Endothelial cell of umbilical vein (primary cell): ENCODE data around the gene HSDL2. TPM values are rescaled to one million over a fixed set of nuclear protein-coding genes. Genes with fewer than 3 reads are reported as not detected.

Experiments used
- BruUV-seq: library from RNA; stranded (reverse); fragments of 400-500 nt; replicated peaks from 2 replicates; lab custom pipeline; 2021; lab: Mats Ljungman, UMichigan
- CTCF ChIA-PET: fragments of 300-600, 350-600 bp; sonication (Branson Sonifier 250); formaldehyde crosslinking; loops from one replicate; lab custom pipeline; 2021; ENCODE audit warnings: antibody characterized with exemption, inconsistent platforms; lab: Charles Lee
- POLR2A ChIA-PET: fragments of 300-600, 350-600 bp; sonication (Branson Sonifier 250); formaldehyde crosslinking; loops from one replicate; lab custom pipeline; 2021; ENCODE audit warnings: antibody characterized with exemption, inconsistent platforms; lab: Charles Lee
- DNase-seq: peaks from one replicate; pipeline ENCODE4 v3.0.0-alpha.2; 2011; ENCODE audit warnings: low read depth, low spot score
- FAIRE-seq: peaks from 2 replicates; lab custom pipeline; 2011; peaks lifted over from hg19 to GRCh38; lab: Jason Lieb, UNC
- H2AFZ ChIP-seq: 2 replicates; pipeline ENCODE4 v1.6.0; 2012; ENCODE audit warnings: low read depth, low read length, control low read depth, inconsistent platforms
- H3K27ac ChIP-seq: 2 replicates; pipeline ENCODE4 v1.5.1; 2011; ENCODE audit warnings: low read depth, mild to moderate bottlenecking, control low read depth, low read length, moderate library complexity; ENCODE audit not compliant: insufficient read depth
- H3K27me3 ChIP-seq, 2 experiments: 2 replicates each; pipeline versions ENCODE4 v1.6.0 to v1.6.1; 2011; ENCODE audit warnings: low read length in 2 of 2, mixed read lengths in 1 of 2; ENCODE audit not compliant: control insufficient read depth in 2 of 2, insufficient read depth in 2 of 2
- H3K36me3 ChIP-seq, 2 experiments: 2 replicates in 1 of 2; 3 replicates in 1 of 2; pipeline ENCODE4 v1.5.1; 2011; ENCODE audit warnings: low read length in 2 of 2, mild to moderate bottlenecking in 1 of 2, moderate library complexity in 1 of 2; ENCODE audit not compliant: control insufficient read depth in 2 of 2, insufficient read depth in 2 of 2; ENCODE audit errors: extremely low read depth in 1 of 2
- H3K4me1 ChIP-seq: 3 replicates; pipeline ENCODE4 v1.5.1; 2011; ENCODE audit warnings: mild to moderate bottlenecking, low read length; ENCODE audit not compliant: control insufficient read depth, insufficient read depth; ENCODE audit errors: extremely low read depth
- H3K4me2 ChIP-seq: 2 replicates; pipeline ENCODE4 v1.6.1; 2011; ENCODE audit warnings: low read length, control low read depth, mixed read lengths; ENCODE audit not compliant: insufficient read depth
- H3K4me3 ChIP-seq, 3 experiments: fragments of 200-600 bp in 1 of 3; sonication (generic), shearing (Covaris generic) in 1 of 3; replicated peaks in 1 of 3; 2 replicates each; pipeline ENCODE4 v1.5.1; 2011 to 2016; ENCODE audit warnings: control low read depth in 3 of 3, low read length in 3 of 3, mild to moderate bottlenecking in 2 of 3, inconsistent platforms in 1 of 3, low read depth in 1 of 3, moderate library complexity in 1 of 3; ENCODE audit not compliant: insufficient read depth in 1 of 3
- H3K79me2 ChIP-seq: 2 replicates; pipeline ENCODE4 v1.6.0; 2012; ENCODE audit warnings: low read length, inconsistent platforms; ENCODE audit not compliant: control insufficient read depth, insufficient read depth
- H3K9ac ChIP-seq: replicated peaks from 2 replicates; pipeline ENCODE3; 2011; ENCODE audit warnings: low read length, control low read depth; ENCODE audit not compliant: insufficient read depth; ENCODE audit errors: extremely low read depth
- H3K9me1 ChIP-seq: replicated peaks from 3 replicates; pipeline ENCODE4 v1.6.0; 2011; ENCODE audit warnings: mild to moderate bottlenecking, low read length; ENCODE audit not compliant: control insufficient read depth, insufficient read depth; ENCODE audit errors: extremely low read depth
- H3K9me3 ChIP-seq: replicated peaks from 2 replicates; pipeline ENCODE4 v1.5.1; 2012; ENCODE audit warnings: low read length, inconsistent platforms; ENCODE audit not compliant: control insufficient read depth, insufficient read depth
- H4K20me1 ChIP-seq: replicated peaks from 2 replicates; pipeline ENCODE3; 2011; ENCODE audit warnings: mild to moderate bottlenecking, low read length; ENCODE audit not compliant: control insufficient read depth, insufficient read depth; ENCODE audit errors: extremely low read depth
- EZH2 ChIP-seq: IDR thresholded peaks from 2 replicates; pipeline ENCODE4 v1.6.1; 2012; ENCODE audit warnings: borderline replicate concordance, low read depth, mild to moderate bottlenecking, moderate library complexity, low read length, inconsistent platforms; ENCODE audit not compliant: severe bottlenecking
- FOS ChIP-seq: IDR thresholded peaks from 2 replicates; pipeline ENCODE4 v1.6.1; 2011; ENCODE audit warnings: mild to moderate bottlenecking, low read length, moderate library complexity, borderline replicate concordance; ENCODE audit not compliant: insufficient read depth
- GATA2 ChIP-seq: IDR thresholded peaks from 2 replicates; pipeline ENCODE4 v1.7.0; 2011; ENCODE audit warnings: low read depth, mild to moderate bottlenecking, moderate library complexity, mixed read lengths, low read length; ENCODE audit not compliant: insufficient read length, insufficient read depth
- JUN ChIP-seq: IDR thresholded peaks from 2 replicates; pipeline ENCODE4 v1.6.1; 2011; ENCODE audit warnings: borderline replicate concordance, low read depth; ENCODE audit not compliant: insufficient read length, insufficient read depth
- MYC ChIP-seq: IDR thresholded peaks from one replicate; pipeline ENCODE4 v1.6.1; 2011; ENCODE audit warnings: mild to moderate bottlenecking, low read depth, low read length
- POLR2A ChIP-seq: IDR thresholded peaks from 2 replicates; pipeline ENCODE4 v1.6.1; 2012; ENCODE audit warnings: low read depth, mild to moderate bottlenecking, control low read depth, low read length
- POLR2AphosphoS5 ChIP-seq: IDR thresholded peaks from 2 replicates; pipeline ENCODE4 v1.6.1; 2012; ENCODE audit warnings: low read depth, mild to moderate bottlenecking, control low read depth, low read length, moderate library complexity; ENCODE audit not compliant: insufficient read depth
- dilution Hi-C: fragments of 300-500 bp; cut with MboI; formaldehyde crosslinking; loops from one replicate; pipeline ENCODE4 v1.15.0; 2019; ENCODE audit warnings: low sequenced_read_pairs; ENCODE audit not compliant: extremely low pct_ligation_motif_present
- intact Hi-C: fragments of 100-400 bp; cut with micrococcal nuclease; formaldehyde crosslinking; loops from one replicate; pipeline ENCODE4 v1.10.0; 2022
- polyA plus RNA-seq, 4 experiments: library from polyadenylated mRNA; depleted of rRNA in 3 of 4; stranded (reverse) in 3 of 4; unstranded in 1 of 4; fragments of >200 nt; gene quantifications; 2 replicates each; pipeline versions ENCODE4 v1.2.1 to v1.2.3, GENCODE V29; 2011 to 2012; ENCODE audit warnings: missing spikeins in 1 of 4
- total RNA-seq: library from RNA; stranded (reverse); gene quantifications from 2 replicates; pipeline ENCODE4 v1.2.3, GENCODE V29; 2021
- TF ChIP-seq, protein P1 (sequence below): IDR thresholded peaks from 2 replicates; pipeline ENCODE4 v1.6.1; 2011; ENCODE audit not compliant: insufficient read depth, insufficient read length
- TF ChIP-seq, protein P2 (sequence below), 2 donors: IDR thresholded peaks; 1 replicate in 1 of 2; 2 replicates in 1 of 2; pipeline ENCODE4 v1.5.1; 2011; ENCODE audit warnings: low read length in 2 of 2, mild to moderate bottlenecking in 2 of 2, moderate library complexity in 2 of 2, control low read depth in 1 of 2, inconsistent platforms in 1 of 2, low read depth in 1 of 2; ENCODE audit not compliant: insufficient read depth in 1 of 2; ENCODE audit errors: extremely low read depth in 1 of 2

Gene HSDL2
- total and polyA plus RNA-seq, 2 donors (not counting 3 experiments of a cell fraction or from before 2014, with no cell fraction given), result 5.6 to 22.1 TPM

DNA sequence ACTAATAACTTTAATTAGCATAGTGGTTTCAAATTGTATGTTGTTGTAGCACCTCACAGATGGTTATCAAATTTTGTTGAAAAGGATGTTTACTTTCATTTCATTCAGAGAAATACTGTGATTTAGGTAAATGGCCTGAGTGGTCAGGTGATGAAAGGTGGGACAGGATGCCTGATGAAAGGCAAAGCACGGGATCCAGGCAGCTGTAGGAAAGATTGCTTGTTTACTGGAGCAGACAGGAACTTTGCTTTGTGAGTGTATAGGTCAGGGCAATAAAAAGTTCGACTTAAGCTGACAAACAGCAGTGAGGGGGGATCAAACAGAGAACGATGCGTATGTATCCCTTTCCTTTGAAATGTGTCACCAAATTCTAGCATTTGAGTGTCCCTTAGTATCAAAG lies 125.7 kb downstream of the HSDL2 start:
- no peak overlapping the region for H3K4me2 ChIP-seq
- BruUV-seq, result no TSS peak
- H3K79me2 ChIP-seq, result no peaks in the 10 kb centered on the region
- CTCF ChIA-PET, result interaction anchor here (1.0 to 1.6 kb wide), 2 partner anchors 11 to 23 kb away, joined by 3 read pairs; no protein-coding TSS in a partner anchor
- no peaks in the 10 kb centered on the region for H3K27me3 ChIP-seq
- H3K9ac ChIP-seq, result no peak overlapping the region
- no peaks in the 10 kb centered on the region for H3K9me3 ChIP-seq
- H4K20me1 ChIP-seq, result no peaks in the 10 kb centered on the region
- no peak overlapping the region for H2AFZ ChIP-seq
- no peak for DNase-seq
- no peaks in the 10 kb centered on the region for H3K9me1 ChIP-seq
- dilution Hi-C loops (no loop called here), intact Hi-C loops (no loop called here)
- H3K27ac ChIP-seq, result no peak overlapping the region
- no peak for FAIRE-seq
- POLR2A ChIA-PET, result no interaction called here
- H3K36me3 ChIP-seq, result no peaks in the 10 kb centered on the region
- H3K4me3 ChIP-seq, result no peak overlapping the region
- TF ChIP-seq POLR2A (no peak), FOS (no peak), JUN (no peak), MYC (no peak), EZH2 (no peak), GATA2 (no peak), POLR2AphosphoS5 (no peak)
- TF ChIP-seq, protein P1, sequence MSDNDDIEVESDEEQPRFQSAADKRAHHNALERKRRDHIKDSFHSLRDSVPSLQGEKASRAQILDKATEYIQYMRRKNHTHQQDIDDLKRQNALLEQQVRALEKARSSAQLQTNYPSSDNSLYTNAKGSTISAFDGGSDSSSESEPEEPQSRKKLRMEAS, result no peak
- TF ChIP-seq, protein P2, sequence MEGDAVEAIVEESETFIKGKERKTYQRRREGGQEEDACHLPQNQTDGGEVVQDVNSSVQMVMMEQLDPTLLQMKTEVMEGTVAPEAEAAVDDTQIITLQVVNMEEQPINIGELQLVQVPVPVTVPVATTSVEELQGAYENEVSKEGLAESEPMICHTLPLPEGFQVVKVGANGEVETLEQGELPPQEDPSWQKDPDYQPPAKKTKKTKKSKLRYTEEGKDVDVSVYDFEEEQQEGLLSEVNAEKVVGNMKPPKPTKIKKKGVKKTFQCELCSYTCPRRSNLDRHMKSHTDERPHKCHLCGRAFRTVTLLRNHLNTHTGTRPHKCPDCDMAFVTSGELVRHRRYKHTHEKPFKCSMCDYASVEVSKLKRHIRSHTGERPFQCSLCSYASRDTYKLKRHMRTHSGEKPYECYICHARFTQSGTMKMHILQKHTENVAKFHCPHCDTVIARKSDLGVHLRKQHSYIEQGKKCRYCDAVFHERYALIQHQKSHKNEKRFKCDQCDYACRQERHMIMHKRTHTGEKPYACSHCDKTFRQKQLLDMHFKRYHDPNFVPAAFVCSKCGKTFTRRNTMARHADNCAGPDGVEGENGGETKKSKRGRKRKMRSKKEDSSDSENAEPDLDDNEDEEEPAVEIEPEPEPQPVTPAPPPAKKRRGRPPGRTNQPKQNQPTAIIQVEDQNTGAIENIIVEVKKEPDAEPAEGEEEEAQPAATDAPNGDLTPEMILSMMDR (IDR thresholded peaks at IDR 0.05; ENCODE audit: extremely low read depth in 1 of 2, insufficient read depth in 1 of 2, low read depth in 1 of 2, low read length in 2 of 2), result no peak
- peaks cover 6% of the 10 kb centered on the region for H3K4me1 ChIP-seq
